ENCODE measurements around the gene REL. TPM values are rescaled to one million over a fixed set of nuclear protein-coding genes. Genes with fewer than 3 reads are reported as not detected.

Gene REL
- total RNA-seq, 1 experiment from 2014 or later = 11.5 TPM

DNA sequence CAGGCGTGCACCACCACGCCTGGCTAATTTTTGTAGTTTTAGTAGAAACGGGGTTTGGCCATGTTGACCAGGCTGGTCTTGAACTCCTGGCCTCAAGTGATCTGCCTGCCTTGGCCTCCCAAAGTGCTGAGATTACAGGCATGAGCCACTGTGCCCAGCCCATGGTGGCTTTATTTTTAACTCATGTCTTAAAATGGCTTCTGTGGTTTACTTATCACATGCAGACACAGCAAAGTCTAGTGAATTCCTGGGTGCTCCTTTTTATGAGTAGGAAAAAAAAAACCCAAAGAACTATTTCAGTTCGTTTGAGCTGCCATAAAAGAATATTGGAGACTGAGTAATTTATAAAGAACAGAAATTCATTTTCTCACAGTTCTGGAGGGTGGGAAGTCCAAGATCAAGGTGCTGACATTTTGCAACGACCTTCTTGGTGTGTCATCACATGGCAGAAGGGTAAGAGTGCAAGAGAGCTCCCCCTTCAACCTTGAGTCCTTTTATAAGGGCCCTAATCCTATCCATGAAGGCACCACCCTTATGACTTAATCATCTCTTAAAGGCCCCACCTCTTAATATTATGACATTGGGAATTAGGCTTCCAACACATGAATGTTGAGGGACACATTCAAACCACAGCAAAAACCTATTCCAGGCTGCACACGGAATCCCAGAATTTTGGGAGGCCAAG is 12.6 kb upstream of the REL start:
- Histone ChIP-seq H3K4me3 (ENCODE audit: low read depth, low read length, poor library complexity, severe bottlenecking) (no peak overlapping the region), H3K9me3 (ENCODE audit: low read depth, low read length, poor library complexity, severe bottlenecking) (no peaks in the 10 kb centered on the region), H3K4me1 (ENCODE audit: insufficient read depth, low read length, poor library complexity, severe bottlenecking) (peaks cover 5% of the 10 kb centered on the region), H3K27me3 (replicated peaks; ENCODE audit: insufficient read depth, low read depth, low read length, poor library complexity) (no peaks in the 10 kb centered on the region), H3K27ac (ENCODE audit: low read depth, low read length, poor library complexity, severe bottlenecking) (no peak overlapping the region), H3K36me3 (ENCODE audit: insufficient read depth, low read length, poor library complexity, severe bottlenecking) (no peaks in the 10 kb centered on the region)
- DNase-seq (ENCODE audit: low spot score) = no peak
- ChIA-PET POLR2A (ENCODE audit: low non-redundant PET) (no interaction called here), CTCF (no interaction called here)
- intact Hi-C loops (cut with micrococcal nuclease; ENCODE audit: unreplicated experiment) = no loop called here
- BruUV-seq (replicated peaks) = no TSS peak
- TF ChIP-seq, protein P1, sequence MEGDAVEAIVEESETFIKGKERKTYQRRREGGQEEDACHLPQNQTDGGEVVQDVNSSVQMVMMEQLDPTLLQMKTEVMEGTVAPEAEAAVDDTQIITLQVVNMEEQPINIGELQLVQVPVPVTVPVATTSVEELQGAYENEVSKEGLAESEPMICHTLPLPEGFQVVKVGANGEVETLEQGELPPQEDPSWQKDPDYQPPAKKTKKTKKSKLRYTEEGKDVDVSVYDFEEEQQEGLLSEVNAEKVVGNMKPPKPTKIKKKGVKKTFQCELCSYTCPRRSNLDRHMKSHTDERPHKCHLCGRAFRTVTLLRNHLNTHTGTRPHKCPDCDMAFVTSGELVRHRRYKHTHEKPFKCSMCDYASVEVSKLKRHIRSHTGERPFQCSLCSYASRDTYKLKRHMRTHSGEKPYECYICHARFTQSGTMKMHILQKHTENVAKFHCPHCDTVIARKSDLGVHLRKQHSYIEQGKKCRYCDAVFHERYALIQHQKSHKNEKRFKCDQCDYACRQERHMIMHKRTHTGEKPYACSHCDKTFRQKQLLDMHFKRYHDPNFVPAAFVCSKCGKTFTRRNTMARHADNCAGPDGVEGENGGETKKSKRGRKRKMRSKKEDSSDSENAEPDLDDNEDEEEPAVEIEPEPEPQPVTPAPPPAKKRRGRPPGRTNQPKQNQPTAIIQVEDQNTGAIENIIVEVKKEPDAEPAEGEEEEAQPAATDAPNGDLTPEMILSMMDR (conservative IDR thresholded peaks at IDR 0.05; ENCODE audit: low read depth, low read length) = no peak
- TF ChIP-seq EZH2 (IDR thresholded peaks at IDR 0.05; ENCODE audit: borderline replicate concordance, low read depth, low read length, poor library complexity, severe bottlenecking) = no peak

DNA sequence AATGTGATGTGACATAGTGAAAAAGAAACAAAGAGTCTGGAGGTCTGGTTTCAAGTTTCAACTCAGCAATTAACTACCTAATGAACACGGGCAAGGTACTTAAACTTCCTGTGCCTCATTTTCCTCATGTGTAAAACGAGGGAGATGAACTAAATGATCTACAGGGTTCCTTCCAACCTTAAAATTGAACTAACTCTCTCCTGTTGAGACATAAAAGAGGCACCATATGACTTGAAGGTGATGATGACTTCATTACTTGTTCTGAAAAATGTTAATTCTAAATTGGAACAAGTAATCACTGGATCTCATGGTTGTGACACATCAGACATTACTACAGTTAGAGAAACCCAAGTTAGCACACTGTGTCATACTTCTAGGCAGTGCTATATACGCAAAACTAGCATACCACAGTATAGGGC is 8.9 kb upstream of the REL start:
- H3K9me3 ChIP-seq (ENCODE audit: low read depth, low read length, poor library complexity, severe bottlenecking) = no peaks in the 10 kb centered on the region
- intact Hi-C loops (cut with micrococcal nuclease; ENCODE audit: unreplicated experiment) = no loop called here
- H3K4me3 ChIP-seq (ENCODE audit: low read depth, low read length, poor library complexity, severe bottlenecking) = no peak overlapping the region
- no peaks in the 10 kb centered on the region for H3K27me3 ChIP-seq (replicated peaks; ENCODE audit: insufficient read depth, low read depth, low read length, poor library complexity)
- TF ChIP-seq, protein P1 (conservative IDR thresholded peaks at IDR 0.05; ENCODE audit: low read depth, low read length) = no peak
- TF ChIP-seq EZH2 (IDR thresholded peaks at IDR 0.05; ENCODE audit: borderline replicate concordance, low read depth, low read length, poor library complexity, severe bottlenecking) = no peak
- POLR2A ChIA-PET (ENCODE audit: low non-redundant PET) = no interaction called here
- no TSS peak for BruUV-seq (replicated peaks)
- no peaks in the 10 kb centered on the region for H3K36me3 ChIP-seq (ENCODE audit: insufficient read depth, low read length, poor library complexity, severe bottlenecking)
- CTCF ChIA-PET = no interaction called here
- peaks cover 5% of the 10 kb centered on the region for H3K4me1 ChIP-seq (ENCODE audit: insufficient read depth, low read length, poor library complexity, severe bottlenecking)
- no peak overlapping the region for H3K27ac ChIP-seq (ENCODE audit: low read depth, low read length, poor library complexity, severe bottlenecking)
- no peak for DNase-seq (ENCODE audit: low spot score)

DNA sequence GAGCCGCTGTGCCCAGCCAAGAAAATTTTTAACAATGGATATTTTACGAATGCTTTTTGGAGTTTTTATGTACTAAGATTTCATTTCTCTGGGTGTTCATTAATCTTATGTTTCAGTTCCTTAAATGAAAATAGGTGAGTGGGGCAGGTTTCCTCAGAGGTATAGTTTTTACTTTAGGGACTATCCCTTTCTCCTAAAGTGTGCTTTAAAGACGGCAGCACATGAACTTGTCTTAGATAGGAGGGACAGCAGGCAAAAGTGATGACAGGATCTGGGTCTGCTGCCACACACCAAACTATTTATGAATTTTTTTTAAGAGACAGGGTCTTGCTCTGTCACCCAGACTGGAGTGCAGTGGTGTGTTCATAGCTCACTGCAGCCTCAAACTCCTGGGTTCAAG is 8.0 kb upstream of the REL start:
- no peaks in the 10 kb centered on the region for H3K36me3 ChIP-seq (ENCODE audit: insufficient read depth, low read length, poor library complexity, severe bottlenecking)
- no peaks in the 10 kb centered on the region for H3K27me3 ChIP-seq (replicated peaks; ENCODE audit: insufficient read depth, low read depth, low read length, poor library complexity)
- DNase-seq (ENCODE audit: low spot score) = no peak
- no peak overlapping the region for H3K4me3 ChIP-seq (ENCODE audit: low read depth, low read length, poor library complexity, severe bottlenecking)
- POLR2A ChIA-PET (ENCODE audit: low non-redundant PET) = no interaction called here
- H3K27ac ChIP-seq (ENCODE audit: low read depth, low read length, poor library complexity, severe bottlenecking) = no peak overlapping the region
- CTCF ChIA-PET = no interaction called here
- TF ChIP-seq, protein P1 (conservative IDR thresholded peaks at IDR 0.05; ENCODE audit: low read depth, low read length) = no peak
- intact Hi-C loops (cut with micrococcal nuclease; ENCODE audit: unreplicated experiment) = no loop called here
- H3K9me3 ChIP-seq (ENCODE audit: low read depth, low read length, poor library complexity, severe bottlenecking) = no peaks in the 10 kb centered on the region
- no TSS peak for BruUV-seq (replicated peaks)
- H3K4me1 ChIP-seq (ENCODE audit: insufficient read depth, low read length, poor library complexity, severe bottlenecking) = peaks cover 1% of the 10 kb centered on the region

Data from A673 (cell line).